ENCODE data around the gene ARHGDIB.

Gene ARHGDIB

DNA sequence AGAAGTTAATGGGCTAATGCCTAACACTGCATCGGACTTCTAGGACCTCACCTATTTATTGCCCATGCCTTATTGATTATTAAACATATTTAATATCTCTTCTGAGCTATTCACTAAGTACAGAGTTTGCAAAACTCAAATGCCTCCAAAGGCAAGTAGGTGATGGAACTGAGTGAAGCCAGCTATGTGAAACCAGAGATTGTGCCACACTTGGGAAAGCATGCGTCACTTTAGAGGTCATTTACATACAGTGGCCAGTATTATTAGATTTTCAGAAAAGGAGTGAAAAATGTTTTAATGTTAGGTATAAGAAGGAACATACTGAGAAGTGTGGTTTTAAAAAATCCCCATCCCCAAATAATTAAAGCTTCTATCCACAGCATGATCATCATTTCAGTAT lies 39.2 kb upstream of the ARHGDIB start:
- H3K4ac ChIP-seq (ENCODE audit: low read depth, low read length), result no peak overlapping the region
- no peaks in the 10 kb centered on the region for H3K36me3 ChIP-seq (ENCODE audit: control insufficient read depth, insufficient read depth, low read length)
- no peak overlapping the region for H3K9ac ChIP-seq (ENCODE audit: low read length)
- H2AK5ac ChIP-seq (ENCODE audit: low read length), result no peak overlapping the region
- DNase-seq, result no peak
- H2BK120ac ChIP-seq (ENCODE audit: low read depth, low read length), result no peak overlapping the region
- H3K23ac ChIP-seq (ENCODE audit: low read length), result no peak overlapping the region
- no peak overlapping the region for H3K56ac ChIP-seq (ENCODE audit: low read length)
- no CpG with 5 or more reads among the region's 2 CpGs for WGBS (ENCODE audit: extremely low coverage, insufficient coverage, low lambda C conversion rate)
- H3K79me2 ChIP-seq (ENCODE audit: control insufficient read depth, insufficient read depth, low read length), result no peaks in the 10 kb centered on the region
- H3K27me3 ChIP-seq (ENCODE audit: insufficient read depth, low read length, poor library complexity), result no peaks in the 10 kb centered on the region
- H2BK15ac ChIP-seq (replicated peaks; ENCODE audit: low read depth), result no peak overlapping the region
- H3K4me1 ChIP-seq (ENCODE audit: control insufficient read depth, low read depth, low read length), result no peaks in the 10 kb centered on the region
- no peak overlapping the region for H4K8ac ChIP-seq (ENCODE audit: low read depth, low read length)
- no peak overlapping the region for H3K18ac ChIP-seq (ENCODE audit: low read length)
- no peak overlapping the region for H4K5ac ChIP-seq (ENCODE audit: low read length)
- H2BK5ac ChIP-seq (ENCODE audit: low read length), result no peak overlapping the region
- no peak overlapping the region for H3K4me3 ChIP-seq (ENCODE audit: low read length)
- no peak overlapping the region for H3K27ac ChIP-seq (ENCODE audit: low read depth, low read length)
- no peaks in the 10 kb centered on the region for H3K79me1 ChIP-seq (ENCODE audit: low read length)
- no peak overlapping the region for H3K4me2 ChIP-seq (ENCODE audit: low read length)

DNA sequence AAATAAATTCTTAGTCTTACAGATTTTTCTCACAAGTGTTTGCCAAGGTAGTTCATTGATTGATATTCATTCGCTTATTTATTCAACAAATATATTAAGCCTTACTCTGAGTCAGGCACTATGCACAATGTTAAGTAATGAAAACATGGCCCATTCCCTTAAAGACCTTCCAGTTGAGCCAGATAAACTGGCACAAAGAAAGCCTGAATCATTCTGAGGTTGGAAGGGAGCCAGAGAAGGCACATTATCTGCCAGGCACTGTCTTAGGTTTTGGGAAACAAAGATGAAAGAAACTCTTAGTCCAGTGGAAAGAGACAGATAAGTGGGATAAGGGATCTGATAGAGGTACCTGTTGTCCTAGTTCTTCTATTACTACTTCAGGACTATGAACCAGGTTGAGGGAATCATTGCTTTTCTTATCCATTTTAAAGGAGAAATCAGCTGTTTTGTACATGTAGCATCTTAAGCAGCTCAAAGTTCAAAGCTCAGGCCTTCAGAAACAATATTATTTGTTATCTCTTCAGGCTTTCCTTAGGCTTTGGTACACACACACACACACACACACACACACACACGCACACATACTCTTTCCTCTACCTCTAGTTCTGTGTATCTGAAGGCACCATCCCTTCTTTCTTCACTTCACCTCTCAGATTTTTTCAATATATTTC lies 38.4 kb upstream of the ARHGDIB start:
- Histone ChIP-seq H3K4ac (ENCODE audit: low read depth, low read length) (no peak overlapping the region), H3K27ac (ENCODE audit: low read depth, low read length) (no peak overlapping the region), H3K36me3 (ENCODE audit: control insufficient read depth, insufficient read depth, low read length) (no peaks in the 10 kb centered on the region), H3K23ac (ENCODE audit: low read length) (no peak overlapping the region), H2BK15ac (replicated peaks; ENCODE audit: low read depth) (no peak overlapping the region), H2AK5ac (ENCODE audit: low read length) (no peak overlapping the region), H3K56ac (ENCODE audit: low read length) (no peak overlapping the region), H3K4me2 (ENCODE audit: low read length) (no peak overlapping the region), H3K79me1 (ENCODE audit: low read length) (no peaks in the 10 kb centered on the region), H4K8ac (ENCODE audit: low read depth, low read length) (no peak overlapping the region), H3K27me3 (ENCODE audit: insufficient read depth, low read length, poor library complexity) (no peaks in the 10 kb centered on the region), H3K79me2 (ENCODE audit: control insufficient read depth, insufficient read depth, low read length) (no peaks in the 10 kb centered on the region), H2BK120ac (ENCODE audit: low read depth, low read length) (no peak overlapping the region), H3K9ac (ENCODE audit: low read length) (no peak overlapping the region), H4K5ac (ENCODE audit: low read length) (no peak overlapping the region), H3K4me3 (ENCODE audit: low read length) (no peak overlapping the region), H3K4me1 (ENCODE audit: control insufficient read depth, low read depth, low read length) (no peaks in the 10 kb centered on the region), H2BK5ac (ENCODE audit: low read length) (no peak overlapping the region), H3K18ac (ENCODE audit: low read length) (no peak overlapping the region)
- no CpG with 5 or more reads among the region's 2 CpGs for WGBS (ENCODE audit: extremely low coverage, insufficient coverage, low lambda C conversion rate)
- DNase-seq, result no peak

DNA sequence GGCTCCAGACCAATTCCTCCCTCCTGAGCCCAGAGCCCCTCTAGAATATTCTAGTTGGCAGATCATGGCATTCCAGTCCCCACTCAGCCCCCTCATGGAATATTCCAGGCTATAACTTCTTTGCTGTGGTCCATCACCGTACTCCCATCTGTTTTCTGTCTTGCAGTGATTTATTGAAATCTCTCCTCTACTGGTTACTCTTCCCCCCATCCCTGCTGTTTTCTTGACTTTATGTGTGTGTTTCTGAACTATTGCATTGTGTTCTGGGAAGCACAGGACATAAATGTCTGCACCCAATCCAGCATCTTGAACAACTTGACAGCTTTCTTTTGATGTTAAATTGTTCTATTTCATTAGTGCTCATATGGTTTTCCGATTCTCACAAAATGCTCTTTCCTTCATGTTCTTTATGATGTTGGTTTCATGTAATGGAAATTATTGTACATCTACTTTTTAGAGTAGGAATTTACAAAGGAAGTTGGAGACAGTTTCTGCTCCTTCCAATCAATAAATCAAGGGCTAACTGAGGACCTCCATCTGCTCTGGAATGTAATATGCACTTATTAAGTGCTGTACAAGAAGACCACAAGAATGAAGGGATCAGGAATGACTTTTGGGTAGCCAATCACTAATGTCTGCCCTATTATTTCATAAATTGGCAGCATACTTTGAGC lies 37.8 kb upstream of the ARHGDIB start:
- no peak overlapping the region for H3K56ac ChIP-seq (ENCODE audit: low read length)
- H2BK15ac ChIP-seq (replicated peaks; ENCODE audit: low read depth), result no peak overlapping the region
- H3K36me3 ChIP-seq (ENCODE audit: control insufficient read depth, insufficient read depth, low read length), result no peaks in the 10 kb centered on the region
- H3K4me3 ChIP-seq (ENCODE audit: low read length), result no peak overlapping the region
- no peaks in the 10 kb centered on the region for H3K4me1 ChIP-seq (ENCODE audit: control insufficient read depth, low read depth, low read length)
- H3K4me2 ChIP-seq (ENCODE audit: low read length), result no peak overlapping the region
- no peak overlapping the region for H3K18ac ChIP-seq (ENCODE audit: low read length)
- H3K79me1 ChIP-seq (ENCODE audit: low read length), result no peaks in the 10 kb centered on the region
- H2AK5ac ChIP-seq (ENCODE audit: low read length), result no peak overlapping the region
- H4K8ac ChIP-seq (ENCODE audit: low read depth, low read length), result no peak overlapping the region
- WGBS (ENCODE audit: extremely low coverage, insufficient coverage, low lambda C conversion rate), result no CpG with 5 or more reads among the region's 2 CpGs
- H3K27me3 ChIP-seq (ENCODE audit: insufficient read depth, low read length, poor library complexity), result no peaks in the 10 kb centered on the region
- H3K4ac ChIP-seq (ENCODE audit: low read depth, low read length), result no peak overlapping the region
- no peak overlapping the region for H3K9ac ChIP-seq (ENCODE audit: low read length)
- no peak overlapping the region for H3K27ac ChIP-seq (ENCODE audit: low read depth, low read length)
- H3K23ac ChIP-seq (ENCODE audit: low read length), result no peak overlapping the region
- no peak overlapping the region for H4K5ac ChIP-seq (ENCODE audit: low read length)
- H3K79me2 ChIP-seq (ENCODE audit: control insufficient read depth, insufficient read depth, low read length), result no peaks in the 10 kb centered on the region
- DNase-seq, result no peak
- H2BK5ac ChIP-seq (ENCODE audit: low read length), result no peak overlapping the region
- no peak overlapping the region for H2BK120ac ChIP-seq (ENCODE audit: low read depth, low read length)

DNA sequence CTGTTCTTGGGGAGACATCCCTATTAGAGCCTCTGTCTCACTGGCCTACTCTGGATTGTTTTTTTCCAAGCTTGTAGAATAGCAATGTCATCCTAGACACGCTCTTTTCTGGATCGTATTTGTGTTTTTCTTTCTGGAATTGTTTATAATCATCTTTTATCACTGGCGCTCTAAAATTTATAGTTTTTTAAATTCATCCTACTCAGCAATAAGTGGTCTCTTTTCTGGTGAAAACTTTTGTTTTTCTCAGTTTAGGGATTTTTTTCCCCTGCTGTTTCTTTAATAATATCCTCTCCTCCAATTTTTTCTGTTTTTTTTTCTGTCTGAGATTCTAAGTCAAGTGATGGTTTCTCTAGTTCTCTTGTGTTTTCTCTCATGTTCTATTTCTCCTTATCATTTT lies 36.6 kb upstream of the ARHGDIB start:
- Histone ChIP-seq H2AK5ac (ENCODE audit: low read length) (no peak overlapping the region), H3K4me1 (ENCODE audit: control insufficient read depth, low read depth, low read length) (no peaks in the 10 kb centered on the region), H4K8ac (ENCODE audit: low read depth, low read length) (no peak overlapping the region), H3K18ac (ENCODE audit: low read length) (no peak overlapping the region), H3K9ac (ENCODE audit: low read length) (no peak overlapping the region), H3K27ac (ENCODE audit: low read depth, low read length) (no peak overlapping the region), H3K36me3 (ENCODE audit: control insufficient read depth, insufficient read depth, low read length) (no peaks in the 10 kb centered on the region), H3K56ac (ENCODE audit: low read length) (no peak overlapping the region), H2BK15ac (replicated peaks; ENCODE audit: low read depth) (no peak overlapping the region), H2BK5ac (ENCODE audit: low read length) (no peak overlapping the region), H3K79me1 (ENCODE audit: low read length) (no peaks in the 10 kb centered on the region), H2BK120ac (ENCODE audit: low read depth, low read length) (no peak overlapping the region), H4K5ac (ENCODE audit: low read length) (no peak overlapping the region), H3K27me3 (ENCODE audit: insufficient read depth, low read length, poor library complexity) (no peaks in the 10 kb centered on the region), H3K4me2 (ENCODE audit: low read length) (no peak overlapping the region), H3K79me2 (ENCODE audit: control insufficient read depth, insufficient read depth, low read length) (no peaks in the 10 kb centered on the region), H3K4me3 (ENCODE audit: low read length) (no peak overlapping the region), H3K23ac (ENCODE audit: low read length) (no peak overlapping the region), H3K4ac (ENCODE audit: low read depth, low read length) (no peak overlapping the region)
- WGBS (ENCODE audit: extremely low coverage, insufficient coverage, low lambda C conversion rate), result no CpG with 5 or more reads among the region's 3 CpGs
- DNase-seq, result no peak

DNA sequence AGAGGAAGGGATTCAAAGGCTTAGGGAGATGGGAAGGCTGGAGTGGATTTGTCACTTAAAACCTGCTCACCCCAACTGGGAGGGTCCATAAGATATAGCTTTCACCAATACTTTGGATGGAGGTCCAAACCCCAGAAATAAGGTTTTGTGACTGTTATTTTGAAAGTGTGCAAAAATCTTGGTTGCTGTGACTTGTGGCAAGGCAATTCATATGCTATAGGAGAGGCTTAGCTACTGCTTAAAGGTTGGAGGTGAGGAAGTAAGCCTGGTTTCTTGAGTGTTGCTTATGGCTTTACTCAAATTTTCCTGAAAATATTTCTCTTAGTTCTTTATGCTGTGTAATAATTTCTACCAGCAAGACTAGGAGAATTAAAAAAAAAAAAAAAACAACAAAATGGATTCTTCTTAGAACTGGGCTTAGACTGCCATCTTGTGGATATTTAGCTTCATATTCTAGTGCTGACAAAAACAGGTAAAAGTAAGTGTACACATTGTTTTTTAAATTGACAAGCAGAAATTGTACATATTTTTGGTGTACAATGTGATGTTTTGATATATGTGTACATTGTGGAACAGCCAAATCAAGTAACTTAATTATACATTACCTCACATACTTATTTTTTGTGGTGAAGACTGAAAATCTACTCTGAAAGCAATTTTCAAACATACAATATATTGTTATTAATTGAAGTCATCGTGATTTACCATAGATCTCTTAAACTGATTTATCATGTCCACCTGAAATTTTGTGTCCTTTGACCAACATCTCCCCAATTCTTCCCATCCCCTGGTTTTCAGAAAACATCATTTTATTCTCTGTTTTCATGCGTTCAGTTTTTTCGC lies 34.4 kb upstream of the ARHGDIB start:
- Histone ChIP-seq H3K79me2 (ENCODE audit: control insufficient read depth, insufficient read depth, low read length) (no peaks in the 10 kb centered on the region), H3K36me3 (ENCODE audit: control insufficient read depth, insufficient read depth, low read length) (no peaks in the 10 kb centered on the region), H3K27me3 (ENCODE audit: insufficient read depth, low read length, poor library complexity) (no peaks in the 10 kb centered on the region), H2BK120ac (ENCODE audit: low read depth, low read length) (no peak overlapping the region), H4K5ac (ENCODE audit: low read length) (no peak overlapping the region), H2BK15ac (replicated peaks; ENCODE audit: low read depth) (no peak overlapping the region), H3K23ac (ENCODE audit: low read length) (no peak overlapping the region), H3K27ac (ENCODE audit: low read depth, low read length) (no peak overlapping the region), H4K8ac (ENCODE audit: low read depth, low read length) (no peak overlapping the region), H3K56ac (ENCODE audit: low read length) (no peak overlapping the region), H2BK5ac (ENCODE audit: low read length) (no peak overlapping the region), H2AK5ac (ENCODE audit: low read length) (no peak overlapping the region), H3K4me1 (ENCODE audit: control insufficient read depth, low read depth, low read length) (no peaks in the 10 kb centered on the region), H3K4me3 (ENCODE audit: low read length) (no peak overlapping the region), H3K18ac (ENCODE audit: low read length) (no peak overlapping the region), H3K9ac (ENCODE audit: low read length) (no peak overlapping the region), H3K79me1 (ENCODE audit: low read length) (no peaks in the 10 kb centered on the region), H3K4ac (ENCODE audit: low read depth, low read length) (no peak overlapping the region), H3K4me2 (ENCODE audit: low read length) (no peak overlapping the region)
- peak; percentile 40 for DNase-seq
- no CpG with 5 or more reads among the region's 3 CpGs for WGBS (ENCODE audit: extremely low coverage, insufficient coverage, low lambda C conversion rate)

All from mesendoderm (in vitro differentiated cells).